Activated naive CD8-positive, alpha-beta T cell treated with anti-CD3 and anti-CD28 coated beads, Interleukin-2, amount 50 U/mL, for 16 hours (primary cell): ENCODE measurements around the gene PPP4R1.

Experiments used
- DNase-seq: peaks from one replicate; pipeline ENCODE4 v3.0.0-alpha.2; 2020; ENCODE audit warnings: low read depth, low spot score

PPP4R1 gene

GRCh38 chr18:9549405-9549804, 65.0 kb downstream of the PPP4R1 start:
- no peak for DNase-seq

- no peak for DNase-seq
Observed at GRCh38 chr18:9547782-9548181, 66.6 kb downstream of the PPP4R1 start.

GRCh38 chr18:9546468-9546867, 67.9 kb downstream of the PPP4R1 start:
- no peak for DNase-seq

GRCh38 chr18:9545029-9545428, 69.3 kb downstream of the PPP4R1 start:
- no peak for DNase-seq

GRCh38 chr18:9542924-9543323, 71.4 kb downstream of the PPP4R1 start:
- DNase-seq, result no peak

GRCh38 chr18:9539938-9540337, 74.4 kb downstream of the PPP4R1 start:
- DNase-seq, result no peak

- DNase-seq, result no peak
Observed at GRCh38 chr18:9539283-9539682, 75.1 kb downstream of the PPP4R1 start.

GRCh38 chr18:9537677-9538076, 76.7 kb downstream of the PPP4R1 start:
- no peak for DNase-seq

- no peak for DNase-seq
Observed at GRCh38 chr18:9536354-9537152, 77.8 kb downstream of the PPP4R1 start.

- no peak for DNase-seq
Observed at GRCh38 chr18:9535430-9535991, 78.8 kb downstream of the PPP4R1 start.

- no peak for DNase-seq
Observed at GRCh38 chr18:9534844-9535243, 79.5 kb downstream of the PPP4R1 start.

GRCh38 chr18:9531791-9532410, 82.5 kb downstream of the PPP4R1 start:
- no peak for DNase-seq

GRCh38 chr18:9530226-9531009, 83.9 kb downstream of the PPP4R1 start:
- no peak for DNase-seq

- DNase-seq, result no peak
Observed at GRCh38 chr18:9526458-9526857, 87.9 kb downstream of the PPP4R1 start.

GRCh38 chr18:9522952-9523351, 91.4 kb downstream of the PPP4R1 start:
- no peak for DNase-seq

GRCh38 chr18:9521770-9522169, 92.6 kb downstream of the PPP4R1 start:
- no peak for DNase-seq

- no peak for DNase-seq
Observed at GRCh38 chr18:9520666-9521065, 93.7 kb downstream of the PPP4R1 start.

GRCh38 chr18:9519399-9519798, 95.0 kb downstream of the PPP4R1 start:
- DNase-seq, result no peak

GRCh38 chr18:9517869-9518268, 96.5 kb downstream of the PPP4R1 start:
- DNase-seq, result no peak

- no peak for DNase-seq
Observed at GRCh38 chr18:9516437-9517064, 97.8 kb downstream of the PPP4R1 start.

GRCh38 chr18:9513971-9514512, 100.3 kb downstream of the PPP4R1 start:
- no peak for DNase-seq
